DMS53 (cell line): ENCODE measurements around the gene MFNG.
"Not testable (repeated sequence)": the region's sequence is repeated elsewhere in the genome, so short reads cannot be mapped to it uniquely, and the experiment has no call there.

Experiments
- DNase-seq: peaks from one replicate; lab custom pipeline; 2025; lab: John Stamatoyannopoulos, UW

The MFNG gene

DNA sequence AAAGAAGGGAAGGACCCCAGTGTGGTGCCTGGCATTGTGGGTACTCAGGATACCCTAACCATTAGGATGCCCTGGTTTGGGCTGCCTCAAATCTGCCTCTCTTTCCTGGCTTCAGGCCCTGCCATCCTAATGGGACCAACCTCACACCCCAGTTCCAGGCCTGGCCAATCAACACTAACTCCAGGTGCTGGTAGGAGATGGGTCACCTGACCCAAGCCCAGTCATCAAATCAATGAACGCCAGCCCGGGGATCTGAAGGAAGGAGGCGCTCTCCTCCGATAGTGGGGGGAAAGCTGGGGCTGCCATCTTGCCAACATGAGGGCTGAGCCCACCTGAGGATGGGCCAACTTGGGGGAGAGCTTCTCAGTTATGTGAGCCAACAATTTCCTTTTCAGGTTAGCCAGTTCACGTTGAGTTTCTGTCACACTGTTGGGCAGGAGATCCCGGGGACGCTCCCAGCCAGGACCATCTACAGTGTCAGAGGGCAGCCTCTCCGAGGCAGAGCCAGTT lies 12.7 kb downstream of the MFNG start:
- DNase-seq = no peak

GRCh38 chr22:37472418-37473006 lies 13.7 kb downstream of the MFNG start:
- peak; percentile 43 for DNase-seq

GRCh38 chr22:37471727-37472417 lies 14.3 kb downstream of the MFNG start:
- peak; percentile 12 for DNase-seq

DNA sequence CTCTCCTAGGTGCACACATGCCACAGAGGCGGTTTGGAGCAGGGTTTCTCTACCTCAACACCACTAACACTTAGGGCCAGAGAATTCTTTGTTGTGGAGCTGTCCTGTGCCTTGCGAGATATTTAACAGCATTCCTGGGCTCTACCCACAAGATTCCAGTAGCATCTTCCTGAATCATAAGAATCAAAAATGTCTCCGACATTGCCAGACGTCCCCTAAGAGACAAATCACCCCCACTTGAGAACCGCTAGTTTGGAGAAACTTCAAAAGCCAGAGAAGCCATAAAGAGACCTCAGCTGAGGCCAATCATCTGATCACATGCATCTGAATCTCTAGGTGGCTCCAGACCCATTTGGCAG lies 16.1 kb downstream of the MFNG start:
- no peak for DNase-seq

GRCh38 chr22:37469416-37470086 lies 16.6 kb downstream of the MFNG start:
- DNase-seq = no peak

DNA sequence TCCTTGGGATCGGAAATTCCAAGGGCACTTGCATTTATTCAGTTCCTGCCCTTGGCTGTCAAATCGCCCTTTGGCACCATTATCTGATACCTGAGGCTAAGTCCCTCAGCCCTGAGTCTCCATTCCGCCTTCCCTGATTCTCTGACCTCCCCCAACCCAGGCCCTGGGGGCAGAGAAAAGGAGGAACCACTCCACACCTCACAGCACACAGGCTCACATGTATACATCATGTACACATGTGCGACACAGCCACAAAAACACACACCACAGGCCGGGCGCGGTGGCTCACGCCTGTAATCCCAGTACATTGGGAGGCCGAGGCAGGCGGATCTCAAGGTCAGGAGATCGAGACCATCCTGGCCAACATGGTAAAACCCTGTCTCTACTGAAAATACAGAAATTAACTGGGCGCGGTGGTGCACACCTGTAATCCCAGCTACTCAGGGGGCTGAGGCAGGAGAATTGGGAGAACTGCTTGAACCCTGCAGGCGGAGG lies 17.9 kb downstream of the MFNG start:
- not testable (repeated sequence) for DNase-seq

- DNase-seq = no peak
These were observed 18.7 kb downstream of the MFNG start for GRCh38 chr22:37467391-37467955.

DNA sequence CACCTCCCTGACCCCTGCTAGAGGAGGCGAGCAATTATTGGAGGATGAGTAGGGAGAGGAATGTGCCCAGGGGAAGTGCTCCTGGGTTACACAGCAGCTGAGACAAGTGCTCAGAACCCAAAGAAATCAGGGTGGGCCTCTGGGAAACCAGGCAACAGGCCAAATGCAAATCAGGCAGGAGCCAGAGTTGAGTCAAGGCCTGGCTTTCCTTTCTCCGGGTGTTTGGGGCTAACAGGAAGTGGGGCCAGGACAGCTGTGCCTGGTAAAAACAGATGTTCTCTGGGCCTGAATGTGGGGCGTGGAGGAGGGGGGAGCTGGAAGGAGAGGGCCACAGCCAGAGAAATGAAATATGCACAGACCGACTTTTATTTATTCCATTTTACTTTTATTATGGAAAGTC lies 22.0 kb downstream of the MFNG start:
- no peak for DNase-seq

DNA sequence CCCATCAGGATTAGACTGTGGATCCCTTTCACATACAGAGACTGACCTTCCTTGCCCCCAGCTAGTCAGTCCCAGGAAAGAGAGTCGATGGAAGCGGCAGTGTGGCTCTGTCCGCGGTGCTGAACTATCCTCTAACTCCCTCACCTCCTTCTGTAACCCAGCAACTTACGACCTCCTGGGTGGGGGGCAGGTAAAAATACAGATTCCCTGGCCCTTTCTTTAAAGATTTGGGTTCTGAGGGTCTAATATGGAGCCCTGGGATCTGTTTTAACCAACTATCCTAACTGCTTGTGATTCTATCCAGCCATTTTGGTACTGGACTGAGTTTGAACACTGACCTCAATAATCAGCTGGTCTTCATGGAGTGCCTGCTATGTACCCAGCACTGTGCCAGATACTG lies 23.2 kb downstream of the MFNG start:
- DNase-seq = peak; percentile 2

DNA sequence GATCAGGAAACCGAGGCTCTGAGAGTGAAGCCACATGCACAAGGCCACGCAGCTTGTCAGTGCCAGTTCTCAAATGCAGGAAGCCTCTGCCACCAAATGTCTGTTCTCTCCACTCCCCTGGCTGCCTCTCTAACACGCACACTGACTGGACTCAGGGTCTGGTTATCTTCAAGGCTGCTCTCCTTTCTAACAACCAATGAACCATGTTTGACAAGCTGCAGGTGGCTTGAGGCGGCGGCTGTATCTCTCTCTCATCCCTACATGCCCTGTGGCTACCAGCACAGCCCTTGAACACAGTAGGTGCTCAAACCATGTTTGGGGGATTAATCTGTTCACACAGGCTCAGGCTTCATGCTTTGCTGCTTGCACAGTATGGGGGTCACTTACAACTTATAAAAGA lies 23.7 kb downstream of the MFNG start:
- DNase-seq = no peak

DNA sequence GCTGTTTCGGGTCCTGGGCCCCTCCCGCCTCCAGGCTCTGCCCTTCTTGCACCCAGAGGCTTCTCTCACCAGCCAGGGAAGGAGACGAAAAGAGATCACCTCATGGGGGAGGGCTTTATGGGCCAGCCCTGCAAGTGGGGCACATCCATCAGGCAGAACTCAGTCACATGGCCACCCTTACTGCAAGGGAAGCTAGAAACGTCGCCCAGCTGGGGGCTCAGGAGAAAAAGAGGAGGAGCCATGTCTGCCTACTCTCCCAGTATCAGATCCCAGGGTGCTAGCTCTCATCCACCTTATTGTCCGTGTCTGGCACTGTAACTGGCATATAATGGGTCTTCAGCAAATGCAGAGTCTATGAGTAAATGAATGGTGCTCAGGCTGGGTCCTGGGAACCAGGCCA lies 24.2 kb downstream of the MFNG start:
- DNase-seq = no peak

- no peak for DNase-seq
These were observed 25.5 kb downstream of the MFNG start for GRCh38 chr22:37460684-37461083.

DNA sequence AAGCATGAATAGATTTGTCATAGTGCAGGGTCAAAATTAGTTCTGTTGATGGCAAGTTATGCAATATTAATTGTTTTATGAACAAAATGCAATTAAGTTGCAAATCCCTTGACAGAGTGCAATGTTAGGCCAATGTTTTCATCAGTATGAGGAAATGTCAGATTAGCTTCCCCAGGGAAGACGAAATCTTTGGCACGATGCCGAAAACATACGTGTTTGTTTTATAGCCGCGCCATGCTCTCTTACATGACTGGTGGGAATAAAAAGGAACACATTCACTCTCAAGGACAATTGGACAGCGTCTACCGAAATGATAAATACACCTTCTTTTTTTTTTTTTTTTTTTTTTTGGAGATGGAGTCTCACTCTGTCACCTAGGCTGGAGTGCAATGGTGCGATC lies 27.0 kb downstream of the MFNG start:
- DNase-seq = no peak

DNA sequence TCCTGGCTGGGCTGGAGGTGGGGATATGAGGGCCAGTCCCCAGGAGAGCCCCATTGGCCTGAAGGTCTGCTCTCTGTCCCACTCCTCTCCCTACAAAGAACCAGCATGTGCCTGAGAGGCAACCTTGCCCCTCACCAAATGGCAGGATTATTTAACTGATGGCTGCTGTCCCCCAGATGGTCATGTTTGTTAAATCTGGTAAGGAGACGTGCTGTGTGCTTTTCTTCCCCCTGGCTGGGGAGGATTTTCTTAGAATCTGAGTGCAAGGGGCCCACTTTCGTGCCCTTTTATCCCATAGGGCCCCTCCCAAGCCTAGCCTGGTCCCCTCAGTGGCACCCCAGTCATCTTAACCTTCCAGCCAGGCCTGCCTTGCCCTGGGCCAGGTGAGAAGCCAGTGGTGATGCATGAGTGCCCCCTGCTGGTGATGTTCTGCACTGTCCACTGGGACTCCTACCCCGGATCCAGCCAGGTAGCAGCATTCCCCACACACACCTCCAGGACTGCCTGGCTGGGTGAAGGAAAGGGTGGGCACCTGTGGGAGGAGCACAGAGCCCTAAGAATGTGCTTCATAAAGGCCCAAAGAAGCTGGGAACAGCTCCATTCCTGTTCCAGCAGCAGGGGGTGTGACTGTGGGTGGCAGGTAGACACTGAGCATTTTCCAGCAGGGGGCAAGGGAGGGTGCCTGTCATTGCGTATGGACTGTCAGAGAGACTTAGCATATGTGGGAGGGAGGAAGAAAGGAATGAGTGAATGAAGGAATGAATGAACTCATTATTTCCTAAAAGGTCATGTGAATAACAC lies 28.9 kb downstream of the MFNG start:
- peak; percentile 56 for DNase-seq

DNA sequence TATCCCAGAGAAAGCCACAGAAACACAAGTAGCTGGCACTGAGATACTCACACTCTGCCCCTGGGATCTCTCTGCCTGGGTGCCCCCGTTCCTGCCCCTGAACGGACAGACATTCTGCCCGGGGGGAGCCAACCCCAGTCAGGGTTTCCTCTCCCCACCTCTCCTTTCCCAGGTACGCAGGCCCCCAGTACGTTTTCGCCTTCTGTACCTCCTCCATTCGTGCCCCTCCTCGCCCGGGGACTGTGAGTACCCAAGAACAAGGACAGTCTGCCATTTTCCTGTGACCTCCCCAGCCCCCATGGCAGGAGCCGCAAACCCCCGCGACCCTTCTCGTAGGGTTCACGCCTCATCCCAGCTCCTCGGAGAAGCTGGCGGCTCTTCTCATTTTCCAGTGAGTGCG lies 29.8 kb downstream of the MFNG start:
- no peak for DNase-seq

GRCh38 chr22:37455896-37456295 lies 30.3 kb downstream of the MFNG start:
- no peak for DNase-seq

DNA sequence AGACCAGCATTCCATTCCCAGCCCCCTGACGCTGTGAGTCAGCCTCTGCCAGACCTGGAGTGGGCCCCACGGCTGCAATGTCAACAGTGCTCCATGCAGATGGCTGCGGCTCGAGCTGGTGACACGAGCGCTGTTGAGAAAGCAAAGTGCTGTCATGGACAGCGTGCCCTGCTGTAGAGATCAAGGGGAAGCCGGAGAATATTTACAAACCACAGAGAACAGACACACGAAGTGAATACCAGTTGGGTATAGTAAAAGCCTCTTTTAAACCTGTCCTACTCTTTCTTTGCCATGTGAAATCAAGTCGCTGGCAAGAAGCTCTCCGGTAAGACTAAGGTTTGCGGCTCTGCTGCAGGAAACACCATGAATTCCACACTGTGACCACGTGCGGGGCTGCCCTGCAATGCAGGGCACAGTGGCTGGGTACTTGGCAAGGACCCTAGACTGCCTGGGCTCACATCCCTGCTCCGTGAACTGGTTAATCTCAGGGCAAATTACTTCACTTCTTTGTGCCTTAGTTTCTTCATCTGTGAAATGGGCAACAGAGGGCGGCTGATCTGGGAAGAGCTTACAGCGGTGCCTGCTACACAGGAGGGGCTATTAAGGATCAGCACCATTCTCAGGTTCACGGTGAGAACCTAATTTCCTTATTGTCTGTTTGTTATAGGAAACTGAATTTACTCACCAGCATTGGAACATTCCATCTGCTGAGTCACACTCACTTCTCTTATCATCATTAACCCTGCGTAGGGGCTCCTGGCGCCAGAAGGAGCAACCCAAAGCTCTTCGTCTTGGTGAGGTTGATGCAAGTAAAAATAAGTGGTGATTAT lies 31.1 kb downstream of the MFNG start:
- DNase-seq = peak; percentile 72

- no peak for DNase-seq
These were observed 32.5 kb downstream of the MFNG start for GRCh38 chr22:37453696-37454095.

DNA sequence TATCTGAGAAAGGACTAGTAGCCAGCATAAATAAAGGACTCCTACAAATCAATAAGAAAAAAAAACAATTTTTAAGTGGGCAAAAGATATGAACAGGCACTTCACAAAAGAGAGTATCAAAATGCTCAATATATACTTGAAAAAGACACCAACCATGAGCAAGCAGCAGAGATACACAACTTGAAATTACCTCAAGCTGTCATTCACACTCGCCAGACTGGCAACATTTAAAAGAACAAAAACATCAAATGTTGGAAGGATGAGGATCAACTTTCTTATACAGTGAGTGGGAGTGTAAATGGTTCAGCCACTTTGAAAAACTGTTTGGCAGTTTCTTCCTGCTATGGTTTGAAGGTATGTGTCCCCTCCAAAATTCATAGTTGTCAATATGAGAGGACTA lies 35.0 kb downstream of the MFNG start:
- DNase-seq = no peak

- DNase-seq = no peak
These were observed 36.7 kb downstream of the MFNG start for GRCh38 chr22:37449331-37450001.
